HepG2 (cell line): ENCODE measurements around the gene ARFGEF2. TPM values are rescaled to one million over a fixed set of nuclear protein-coding genes. Genes with fewer than 3 reads are reported as not detected.

ENCODE experiments used
- CEBPB ChIP-seq: IDR thresholded peaks from 2 replicates; pipeline ENCODE4 v1.6.1; 2011; ENCODE audit warnings: low read depth, low read length, improper control_type of control experiment, borderline replicate concordance
- HMGA1 ChIP-seq: sonication (generic); formaldehyde crosslinking; conservative IDR thresholded peaks from 2 replicates; pipeline ENCODE4 v1.4.0; 2020; ENCODE audit warnings: missing genetic modification reagents
- KMT2B ChIP-seq: IDR thresholded peaks from 2 replicates; pipeline ENCODE4 v1.6.1; 2016; ENCODE audit warnings: missing genetic modification reagents, missing compliant biosample characterization
- MAF1 ChIP-seq: sonication (generic); formaldehyde crosslinking; IDR thresholded peaks from 2 replicates; pipeline ENCODE4 v1.5.0; 2020; ENCODE audit warnings: missing genetic modification reagents, borderline replicate concordance
- NR1H2 ChIP-seq: sonication (generic); formaldehyde crosslinking; IDR thresholded peaks from 2 replicates; pipeline ENCODE4 v1.8.1; 2022; ENCODE audit warnings: low read depth, missing genetic modification reagents, borderline replicate concordance
- NR2F2 ChIP-seq: IDR thresholded peaks from 2 replicates; pipeline ENCODE4 v1.6.1; 2012; ENCODE audit warnings: low read depth, inconsistent platforms, borderline replicate concordance
- PRPF4 ChIP-seq: fragments of 200-400 bp; formaldehyde crosslinking; IDR thresholded peaks from 2 replicates; pipeline ENCODE4 v1.6.1; 2016; ENCODE audit warnings: low read length, low read depth; ENCODE audit not compliant: poor library complexity, severe bottlenecking
- RFX3 ChIP-seq: IDR thresholded peaks from 2 replicates; pipeline ENCODE4 v1.6.1; 2016; ENCODE audit warnings: missing biosample characterization, missing genetic modification reagents
- TAF1 ChIP-seq: sonication (generic); formaldehyde crosslinking; IDR thresholded peaks from 2 replicates; pipeline ENCODE4 v1.4.0; 2020; ENCODE audit warnings: missing genetic modification reagents
- TAF15 ChIP-seq: fragments of 200-400 bp; formaldehyde crosslinking; IDR thresholded peaks from one replicate; pipeline ENCODE4 v1.6.1; 2018; ENCODE audit warnings: mild to moderate bottlenecking, low read depth, low read length; ENCODE audit not compliant: poor library complexity, severe bottlenecking
- TEAD2 ChIP-seq: sonication (generic); formaldehyde crosslinking; IDR thresholded peaks from 2 replicates; pipeline ENCODE4 v1.9.0; 2021; ENCODE audit warnings: missing genetic modification reagents
- ZFP36L2 ChIP-seq: sonication (generic); formaldehyde crosslinking; IDR thresholded peaks from 2 replicates; pipeline ENCODE4 v1.4.0; 2020; ENCODE audit warnings: missing genetic modification reagents
- ZNF33A ChIP-seq: sonication (generic); formaldehyde crosslinking; IDR thresholded peaks from 2 replicates; pipeline ENCODE4 v1.5.1; 2020; ENCODE audit warnings: missing genetic modification reagents, mild to moderate bottlenecking, moderate library complexity, borderline replicate concordance
- ZNF563 ChIP-seq: sonication (generic); formaldehyde crosslinking; IDR thresholded peaks from 2 replicates; pipeline ENCODE4 v1.8.0; 2022; ENCODE audit warnings: mild to moderate bottlenecking, moderate library complexity, missing genetic modification reagents
- ZNF709 ChIP-seq: sonication (generic); formaldehyde crosslinking; IDR thresholded peaks from 2 replicates; pipeline ENCODE4 v1.5.0; 2020; ENCODE audit warnings: mild to moderate bottlenecking, missing genetic modification reagents
- ZNF720 ChIP-seq: sonication (generic); formaldehyde crosslinking; IDR thresholded peaks from 2 replicates; pipeline ENCODE4 v1.4.0; 2020; ENCODE audit warnings: missing genetic modification reagents
- ZSCAN20 ChIP-seq: sonication (generic); formaldehyde crosslinking; IDR thresholded peaks from 2 replicates; pipeline ENCODE4 v1.4.0; 2020; ENCODE audit warnings: missing genetic modification reagents, mild to moderate bottlenecking, borderline replicate concordance
- polyA plus RNA-seq, 8 experiments: library from polyadenylated mRNA; depleted of rRNA in 3 of 8; stranded (reverse) in 7 of 8; unstranded in 1 of 8; fragments of >200 nt; fragmentation: Illumina TruSeq in 4 of 8; extraction: Trizol in 4 of 8; gene quantifications; 2 replicates each; pipeline versions ENCODE4 v1.2.1 to v1.2.3, GENCODE V29; 2011 to 2016; ENCODE audit warnings: low read depth in 4 of 8, missing spikeins in 1 of 8, mixed read lengths in 1 of 8; ENCODE audit not compliant: insufficient read depth in 1 of 8
- total RNA-seq, 5 experiments: library from RNA; depleted of rRNA; stranded (reverse); fragments of >200 nt; fragmentation: Illumina TruSeq; extraction: Trizol; gene quantifications; 2 replicates each; pipeline ENCODE4 v1.2.3, GENCODE V29; 2016; ENCODE audit warnings: low read depth in 1 of 5
- TF ChIP-seq, protein P1 (sequence below): sonication (generic); formaldehyde crosslinking; IDR thresholded peaks from 2 replicates; pipeline ENCODE4 v1.4.0; 2020; ENCODE audit warnings: missing genetic modification reagents, borderline replicate concordance
- TF ChIP-seq, protein P2 (sequence below): sonication (generic); formaldehyde crosslinking; conservative IDR thresholded peaks from 2 replicates; pipeline ENCODE4 v1.8.0; 2022; ENCODE audit warnings: missing genetic modification reagents
- TF ChIP-seq, protein P3 (sequence below): sonication (generic); formaldehyde crosslinking; IDR thresholded peaks from 2 replicates; pipeline ENCODE4 v1.5.1; 2020; ENCODE audit warnings: mild to moderate bottlenecking, missing genetic modification reagents, borderline replicate concordance
- TF ChIP-seq, protein P4 (sequence below): sonication (generic); formaldehyde crosslinking; IDR thresholded peaks from 2 replicates; pipeline ENCODE4 v1.5.0; 2020; ENCODE audit warnings: missing genetic modification reagents
- TF ChIP-seq, protein P5 (sequence below): sonication (generic); formaldehyde crosslinking; IDR thresholded peaks from 2 replicates; pipeline ENCODE4 v1.4.0; 2020; ENCODE audit warnings: missing genetic modification reagents

Gene ARFGEF2
- total and polyA plus RNA-seq, 2 of the 13 experiments (the other 11 are each of a cell fraction or from before 2014, with no cell fraction given) = 44.0 to 60.8 TPM

DNA sequence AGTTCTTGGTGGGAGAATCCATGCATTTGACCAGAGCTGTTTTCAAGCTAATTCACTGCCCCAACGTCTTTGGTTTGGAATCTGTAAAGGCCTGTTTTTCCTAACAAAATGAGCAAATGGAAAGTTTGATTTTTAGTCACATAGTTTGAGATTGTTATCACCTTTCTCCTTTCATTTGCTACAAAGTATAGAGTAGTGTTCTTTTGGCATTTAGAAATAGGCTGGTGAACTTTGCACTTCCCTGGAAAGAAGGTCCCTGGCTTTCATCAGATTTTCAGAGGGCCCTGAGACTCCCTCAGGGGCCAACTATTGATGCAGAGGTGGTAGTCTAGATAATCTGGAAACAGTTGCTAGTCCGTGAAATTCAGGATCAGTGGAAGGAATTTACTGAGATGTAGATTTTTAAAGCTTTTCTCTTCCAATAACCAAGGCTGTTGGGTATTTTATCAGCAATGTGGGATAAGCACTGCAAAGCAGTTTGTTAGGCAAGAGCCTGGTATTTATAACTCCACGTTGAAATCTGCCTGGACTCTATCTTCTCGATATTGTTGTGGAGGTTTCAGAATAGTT lies 1.7 kb downstream of the ARFGEF2 start (continued):
- TF ChIP-seq ZNF33A = no peak
- TF ChIP-seq, protein P1, sequence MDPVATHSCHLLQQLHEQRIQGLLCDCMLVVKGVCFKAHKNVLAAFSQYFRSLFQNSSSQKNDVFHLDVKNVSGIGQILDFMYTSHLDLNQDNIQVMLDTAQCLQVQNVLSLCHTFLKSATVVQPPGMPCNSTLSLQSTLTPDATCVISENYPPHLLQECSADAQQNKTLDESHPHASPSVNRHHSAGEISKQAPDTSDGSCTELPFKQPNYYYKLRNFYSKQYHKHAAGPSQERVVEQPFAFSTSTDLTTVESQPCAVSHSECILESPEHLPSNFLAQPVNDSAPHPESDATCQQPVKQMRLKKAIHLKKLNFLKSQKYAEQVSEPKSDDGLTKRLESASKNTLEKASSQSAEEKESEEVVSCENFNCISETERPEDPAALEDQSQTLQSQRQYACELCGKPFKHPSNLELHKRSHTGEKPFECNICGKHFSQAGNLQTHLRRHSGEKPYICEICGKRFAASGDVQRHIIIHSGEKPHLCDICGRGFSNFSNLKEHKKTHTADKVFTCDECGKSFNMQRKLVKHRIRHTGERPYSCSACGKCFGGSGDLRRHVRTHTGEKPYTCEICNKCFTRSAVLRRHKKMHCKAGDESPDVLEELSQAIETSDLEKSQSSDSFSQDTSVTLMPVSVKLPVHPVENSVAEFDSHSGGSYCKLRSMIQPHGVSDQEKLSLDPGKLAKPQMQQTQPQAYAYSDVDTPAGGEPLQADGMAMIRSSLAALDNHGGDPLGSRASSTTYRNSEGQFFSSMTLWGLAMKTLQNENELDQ (CRISPR knock-in tag) = no peak
- no peak for TF ChIP-seq ZNF563
- no peak for TF ChIP-seq MAF1 (CRISPR knock-in tag)
- TF ChIP-seq ZFP36L2 (CRISPR knock-in tag) = no peak
- TF ChIP-seq TAF1 (CRISPR knock-in tag) = peak; percentile 52
- TF ChIP-seq HMGA1 = no peak
- TF ChIP-seq PRPF4 = no peak
- no peak for TF ChIP-seq TEAD2 (CRISPR knock-in tag)
- peak; percentile 43; the same call in 1 of the 2 replicates for TF ChIP-seq KMT2B
- TF ChIP-seq RFX3 (CRISPR knock-in tag) = no peak
- TF ChIP-seq ZSCAN20 = no peak
- peak; percentile 37; the same call in 1 of the 2 replicates for TF ChIP-seq CEBPB
- TF ChIP-seq NR2F2 = 0 out of 2 replicates have a peak, but pooled peaks have one; percentile 42
- TF ChIP-seq, protein P2, sequence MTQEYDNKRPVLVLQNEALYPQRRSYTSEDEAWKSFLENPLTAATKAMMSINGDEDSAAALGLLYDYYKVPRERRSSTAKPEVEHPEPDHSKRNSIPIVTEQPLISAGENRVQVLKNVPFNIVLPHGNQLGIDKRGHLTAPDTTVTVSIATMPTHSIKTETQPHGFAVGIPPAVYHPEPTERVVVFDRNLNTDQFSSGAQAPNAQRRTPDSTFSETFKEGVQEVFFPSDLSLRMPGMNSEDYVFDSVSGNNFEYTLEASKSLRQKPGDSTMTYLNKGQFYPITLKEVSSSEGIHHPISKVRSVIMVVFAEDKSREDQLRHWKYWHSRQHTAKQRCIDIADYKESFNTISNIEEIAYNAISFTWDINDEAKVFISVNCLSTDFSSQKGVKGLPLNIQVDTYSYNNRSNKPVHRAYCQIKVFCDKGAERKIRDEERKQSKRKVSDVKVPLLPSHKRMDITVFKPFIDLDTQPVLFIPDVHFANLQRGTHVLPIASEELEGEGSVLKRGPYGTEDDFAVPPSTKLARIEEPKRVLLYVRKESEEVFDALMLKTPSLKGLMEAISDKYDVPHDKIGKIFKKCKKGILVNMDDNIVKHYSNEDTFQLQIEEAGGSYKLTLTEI (CRISPR knock-in tag) = no peak
- TF ChIP-seq TAF15 = no peak
- TF ChIP-seq ZNF709 (CRISPR knock-in tag) = 0 out of 2 replicates have a peak, but pooled peaks have one; percentile 41
- no peak for TF ChIP-seq NR1H2 (CRISPR knock-in tag)
- TF ChIP-seq, protein P3, sequence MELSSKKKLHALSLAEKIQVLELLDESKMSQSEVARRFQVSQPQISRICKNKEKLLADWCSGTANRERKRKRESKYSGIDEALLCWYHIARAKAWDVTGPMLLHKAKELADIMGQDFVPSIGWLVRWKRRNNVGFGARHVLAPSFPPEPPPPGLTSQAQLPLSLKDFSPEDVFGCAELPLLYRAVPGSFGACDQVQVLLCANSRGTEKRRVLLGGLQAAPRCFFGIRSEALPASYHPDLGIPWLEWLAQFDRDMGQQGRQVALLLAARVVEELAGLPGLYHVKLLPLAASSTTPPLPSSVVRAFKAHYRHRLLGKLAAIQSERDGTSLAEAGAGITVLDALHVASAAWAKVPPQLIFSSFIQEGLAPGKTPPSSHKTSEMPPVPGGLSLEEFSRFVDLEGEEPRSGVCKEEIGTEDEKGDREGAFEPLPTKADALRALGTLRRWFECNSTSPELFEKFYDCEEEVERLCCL (CRISPR knock-in tag) = no peak
- TF ChIP-seq ZNF720 (CRISPR knock-in tag) = no peak
- TF ChIP-seq, protein P4, sequence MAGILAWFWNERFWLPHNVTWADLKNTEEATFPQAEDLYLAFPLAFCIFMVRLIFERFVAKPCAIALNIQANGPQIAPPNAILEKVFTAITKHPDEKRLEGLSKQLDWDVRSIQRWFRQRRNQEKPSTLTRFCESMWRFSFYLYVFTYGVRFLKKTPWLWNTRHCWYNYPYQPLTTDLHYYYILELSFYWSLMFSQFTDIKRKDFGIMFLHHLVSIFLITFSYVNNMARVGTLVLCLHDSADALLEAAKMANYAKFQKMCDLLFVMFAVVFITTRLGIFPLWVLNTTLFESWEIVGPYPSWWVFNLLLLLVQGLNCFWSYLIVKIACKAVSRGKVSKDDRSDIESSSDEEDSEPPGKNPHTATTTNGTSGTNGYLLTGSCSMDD (CRISPR knock-in tag) = no peak
- TF ChIP-seq, protein P5, sequence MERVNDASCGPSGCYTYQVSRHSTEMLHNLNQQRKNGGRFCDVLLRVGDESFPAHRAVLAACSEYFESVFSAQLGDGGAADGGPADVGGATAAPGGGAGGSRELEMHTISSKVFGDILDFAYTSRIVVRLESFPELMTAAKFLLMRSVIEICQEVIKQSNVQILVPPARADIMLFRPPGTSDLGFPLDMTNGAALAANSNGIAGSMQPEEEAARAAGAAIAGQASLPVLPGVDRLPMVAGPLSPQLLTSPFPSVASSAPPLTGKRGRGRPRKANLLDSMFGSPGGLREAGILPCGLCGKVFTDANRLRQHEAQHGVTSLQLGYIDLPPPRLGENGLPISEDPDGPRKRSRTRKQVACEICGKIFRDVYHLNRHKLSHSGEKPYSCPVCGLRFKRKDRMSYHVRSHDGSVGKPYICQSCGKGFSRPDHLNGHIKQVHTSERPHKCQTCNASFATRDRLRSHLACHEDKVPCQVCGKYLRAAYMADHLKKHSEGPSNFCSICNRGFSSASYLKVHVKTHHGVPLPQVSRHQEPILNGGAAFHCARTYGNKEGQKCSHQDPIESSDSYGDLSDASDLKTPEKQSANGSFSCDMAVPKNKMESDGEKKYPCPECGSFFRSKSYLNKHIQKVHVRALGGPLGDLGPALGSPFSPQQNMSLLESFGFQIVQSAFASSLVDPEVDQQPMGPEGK (CRISPR knock-in tag) = peak; percentile 44; the same call in 1 of the 2 replicates
